SK-N-SH (cell line): ENCODE measurements around the gene TTF2. TPM values are rescaled to one million over a fixed set of nuclear protein-coding genes. Genes with fewer than 3 reads are reported as not detected.
A peak's percentile ranks its signal among the peaks of the same experiment; 100 is the strongest.

Source experiments
- CTCF ChIA-PET: fragments of 300-600, 350-600 bp; formaldehyde crosslinking; extraction: SDS; loops from one replicate; lab custom pipeline; 2021; lab: Yijun Ruan, JAX
- POLR2A ChIA-PET: fragments of 350-600 bp; sonication (Branson Sonifier 250); formaldehyde crosslinking; extraction: SDS; loops from one replicate; lab custom pipeline; 2020; ENCODE audit warnings: antibody characterized with exemption, inconsistent platforms; lab: Yijun Ruan, JAX
- DNase-seq: peaks from one replicate; pipeline ENCODE4 v3.0.0; 2012
- H2AFZ ChIP-seq: fragments of 200-600 bp; sonication (generic); 2 replicates; pipeline ENCODE4 v1.8.1; 2016; ENCODE audit warnings: antibody characterized with exemption, mild to moderate bottlenecking, low read depth
- H3F3A ChIP-seq: fragments of 200-600 bp; sonication (generic); replicated peaks from 2 replicates; pipeline ENCODE3; 2016; ENCODE audit warnings: antibody characterized with exemption, mild to moderate bottlenecking; ENCODE audit not compliant: insufficient read depth
- H3K27ac ChIP-seq, 2 experiments: fragments of 200-500 bp in 1 of 2; fragments of 200-600 bp in 1 of 2; sonication (Bioruptor generic) in 1 of 2; sonication (generic), shearing (Covaris generic) in 1 of 2; 2 replicates each; pipeline versions ENCODE4 v1.5.1 to v1.6.1; 2014 to 2016; ENCODE audit warnings: low read depth in 2 of 2, inconsistent platforms in 1 of 2, low read length in 1 of 2, mild to moderate bottlenecking in 1 of 2, mixed read lengths in 1 of 2
- H3K27me3 ChIP-seq: fragments of 200-600 bp; sonication (generic), shearing (Covaris generic); 2 replicates; pipeline ENCODE4 v1.6.1; 2016; ENCODE audit warnings: mixed run types; ENCODE audit not compliant: insufficient read depth
- H3K36me3 ChIP-seq, 2 experiments: fragments of 200-500 bp in 1 of 2; fragments of 200-600 bp in 1 of 2; sonication (Bioruptor generic) in 1 of 2; sonication (generic) in 1 of 2; replicated peaks in 1 of 2; 2 replicates each; pipeline versions ENCODE3 to v1.5.1; 2014 to 2016; ENCODE audit warnings: low read length in 1 of 2, mild to moderate bottlenecking in 1 of 2; ENCODE audit not compliant: insufficient read depth in 2 of 2, control insufficient read depth in 1 of 2
- H3K4me1 ChIP-seq, 2 experiments: fragments of 200-500 bp in 1 of 2; fragments of 200-600 bp in 1 of 2; sonication (Bioruptor generic) in 1 of 2; sonication (generic), shearing (Covaris generic) in 1 of 2; 2 replicates each; pipeline versions ENCODE4 v1.5.1 to v1.6.1; 2014 to 2016; ENCODE audit warnings: low read depth in 1 of 2, low read length in 1 of 2, mixed run types in 1 of 2; ENCODE audit not compliant: insufficient read depth in 2 of 2, control insufficient read depth in 1 of 2
- H3K4me2 ChIP-seq: fragments of 200-600 bp; sonication (generic), shearing (Covaris generic); 2 replicates; pipeline ENCODE4 v1.6.1; 2017; ENCODE audit warnings: mixed run types
- H3K4me3 ChIP-seq, 2 experiments: fragments of 200-500 bp in 1 of 2; fragments of 200-600 bp in 1 of 2; sonication (Bioruptor generic) in 1 of 2; sonication (generic), shearing (Covaris generic) in 1 of 2; 2 replicates each; pipeline versions ENCODE4 v1.5.1 to v1.8.1; 2014 to 2016; ENCODE audit warnings: low read depth in 2 of 2, inconsistent platforms in 1 of 2, low read length in 1 of 2, mild to moderate bottlenecking in 1 of 2, mixed read lengths in 1 of 2, moderate library complexity in 1 of 2
- H3K79me2 ChIP-seq: fragments of 200-600 bp; sonication (generic); 2 replicates; pipeline ENCODE4 v1.8.1; 2017; ENCODE audit warnings: mild to moderate bottlenecking; ENCODE audit not compliant: insufficient read depth
- H3K9ac ChIP-seq: fragments of 200-600 bp; sonication (generic); 2 replicates; pipeline ENCODE4 v1.6.1; 2017; ENCODE audit warnings: mixed run types
- H3K9me2 ChIP-seq: fragments of 200-600 bp; sonication (generic); 2 replicates; pipeline ENCODE4 v1.6.1; 2017; ENCODE audit warnings: mixed run types
- H3K9me3 ChIP-seq: fragments of 200-600 bp; sonication (generic); 2 replicates; pipeline ENCODE4 v1.6.1; 2017; ENCODE audit warnings: mixed run types, mild to moderate bottlenecking, moderate library complexity
- H4K20me1 ChIP-seq: fragments of 200-600 bp; sonication (generic); 2 replicates; pipeline ENCODE4 v1.6.1; 2017; ENCODE audit warnings: mild to moderate bottlenecking, mixed run types; ENCODE audit not compliant: insufficient read depth
- CHD2 ChIP-seq: fragments of 150-350 bp; IDR thresholded peaks from 2 replicates; pipeline ENCODE4 v1.6.1; 2018; ENCODE audit warnings: low read length; ENCODE audit not compliant: partially characterized antibody
- ELF1 ChIP-seq: IDR thresholded peaks from 2 replicates; pipeline ENCODE4 v1.4.0; 2012
- FOSL2 ChIP-seq: IDR thresholded peaks from 2 replicates; pipeline ENCODE4 v1.4.0; 2012; ENCODE audit warnings: low read depth, mild to moderate bottlenecking, moderate library complexity, borderline replicate concordance
- GABPA ChIP-seq: IDR thresholded peaks from 2 replicates; pipeline ENCODE4 v1.4.0; 2012; ENCODE audit warnings: low read depth, mild to moderate bottlenecking
- IRF3 ChIP-seq: fragments of 150-350 bp; IDR thresholded peaks from 2 replicates; pipeline ENCODE4 v1.6.1; 2016; ENCODE audit warnings: mild to moderate bottlenecking, low read depth, low read length
- MAX ChIP-seq: IDR thresholded peaks from 2 replicates; pipeline ENCODE4 v1.4.0; 2012; ENCODE audit warnings: low read depth
- MXI1 ChIP-seq: IDR thresholded peaks from 2 replicates; pipeline ENCODE4 v1.6.1; 2012; ENCODE audit warnings: mild to moderate bottlenecking, low read depth, low read length, improper control_type of control experiment
- NFIC ChIP-seq: IDR thresholded peaks from 2 replicates; pipeline ENCODE4 v1.4.0; 2012; ENCODE audit warnings: borderline replicate concordance
- PBX3 ChIP-seq: IDR thresholded peaks from 2 replicates; pipeline ENCODE4; 2012
- RAD21 ChIP-seq: IDR thresholded peaks from 2 replicates; pipeline ENCODE4 v1.6.1; 2012; ENCODE audit warnings: mild to moderate bottlenecking, low read length
- REST ChIP-seq: IDR thresholded peaks from 2 replicates; pipeline ENCODE4 v1.6.1; 2012; ENCODE audit warnings: mild to moderate bottlenecking, low read depth, low read length, moderate library complexity
- RFX5 ChIP-seq: IDR thresholded peaks from 2 replicates; pipeline ENCODE4 v1.6.1; 2012; ENCODE audit warnings: mild to moderate bottlenecking, improper control_type of control experiment, low read length
- RXRA ChIP-seq: IDR thresholded peaks from 2 replicates; pipeline ENCODE4 v1.4.0; 2012; ENCODE audit warnings: low read depth, mild to moderate bottlenecking, borderline replicate concordance
- USF1 ChIP-seq: IDR thresholded peaks from 2 replicates; pipeline ENCODE4 v1.4.0; 2012; ENCODE audit warnings: low read depth, borderline replicate concordance
- WGBS: methylation state at CpG from one replicate; pipeline ENCODE4 v1.1.6; 2017; ENCODE audit warnings: low lambda C conversion rate; 5-methylcytosine and 5-hydroxymethylcytosine counted together
- polyA plus RNA-seq, 3 experiments: library from polyadenylated mRNA; depleted of rRNA; stranded (reverse); fragments of >200 nt; gene quantifications; 2 replicates each; pipeline ENCODE4 v1.2.3, GENCODE V29; 2012

TTF2 gene
- polyA plus RNA-seq, 1 of the 3 experiments (the other 2 are of a cell fraction) = 10.8 TPM

GRCh38 chr1:117087686-117088085, 27.6 kb downstream of the TTF2 start (continued):
- no peak for TF ChIP-seq IRF3
- TF ChIP-seq MAX = no peak

- H3K27ac ChIP-seq = no peak overlapping the region
- H3K9ac ChIP-seq = no peak overlapping the region
- peaks cover 30% of the 10 kb centered on the region for H3F3A ChIP-seq
- H3K27me3 ChIP-seq = no peaks in the 10 kb centered on the region
- H3K9me2 ChIP-seq = no peaks in the 10 kb centered on the region
- H3K36me3 ChIP-seq = peaks cover 13 to 25% of the 10 kb centered on the region in 2 experiments
- POLR2A ChIA-PET = no interaction called here
- WGBS = 96% methylated on average over 2 of the region's 2 CpGs
- no peaks in the 10 kb centered on the region for H3K79me2 ChIP-seq
- TF ChIP-seq RXRA (no peak), MAX (no peak), FOSL2 (no peak), RFX5 (no peak), IRF3 (no peak), RAD21 (no peak)
- TF ChIP-seq, all 33 proteins: peak for 0
- CTCF ChIA-PET = interaction anchor here (1.2 to 2.7 kb wide), 4 partner anchors 23 to 194 kb away, joined by 3 to 11 read pairs (median 3); partner anchors contain the start of gene TTF2
- H4K20me1 ChIP-seq = no peaks in the 10 kb centered on the region
- H3K4me2 ChIP-seq = no peak overlapping the region
- H3K9me3 ChIP-seq = no peaks in the 10 kb centered on the region
- H3K4me3 ChIP-seq = no peak overlapping the region
- H2AFZ ChIP-seq = no peak overlapping the region
- H3K4me1 ChIP-seq = peaks cover 5 to 28% of the 10 kb centered on the region in 2 experiments
- no peak for DNase-seq
Measured at GRCh38 chr1:117089996-117090395, 29.9 kb downstream of the TTF2 start.

GRCh38 chr1:117092594-117092993, 32.5 kb downstream of the TTF2 start:
- no peaks in the 10 kb centered on the region for H4K20me1 ChIP-seq
- no peak overlapping the region for H2AFZ ChIP-seq
- no peaks in the 10 kb centered on the region for H3K9me2 ChIP-seq
- H3K4me3 ChIP-seq = no peak overlapping the region
- H3F3A ChIP-seq = peaks cover 35% of the 10 kb centered on the region
- WGBS = 86% methylated on average over 5 of the region's 5 CpGs
- no peak for DNase-seq
- peaks cover 6 to 50% of the 10 kb centered on the region in 2 experiments for H3K4me1 ChIP-seq
- CTCF ChIA-PET = interaction anchor here (1.0 to 3.2 kb wide), 5 partner anchors 24 to 192 kb away, joined by 4 to 17 read pairs (median 12); partner anchors contain the start of gene TRIM45
- POLR2A ChIA-PET = no interaction called here
- peaks cover 14 to 25% of the 10 kb centered on the region in 2 experiments for H3K36me3 ChIP-seq
- no peaks in the 10 kb centered on the region for H3K79me2 ChIP-seq
- peak overlapping the region; percentile 87 to 98; a peak in 3 of 4 replicates for H3K27ac ChIP-seq
- H3K4me2 ChIP-seq = peak overlapping the region; percentile 59
- peak overlapping the region; percentile 38; the same call in 1 of the 2 replicates for H3K9ac ChIP-seq
- H3K27me3 ChIP-seq = no peaks in the 10 kb centered on the region
- no peaks in the 10 kb centered on the region for H3K9me3 ChIP-seq
- TF ChIP-seq USF1 (no peak), PBX3 (no peak), NFIC (no peak), ELF1 (no peak), CHD2 (no peak), GABPA (no peak), IRF3 (no peak), MXI1 (no peak), REST (no peak)
